WTC11 (cell line): Measurements from ENCODE around the gene SLAMF7. TPM values are rescaled to one million over a fixed set of nuclear protein-coding genes. Genes with fewer than 3 reads are reported as not detected.

ENCODE experiments used
- ATAC-seq: fragments of 200-7000 bp; cut with Tn5 transposase; 2 replicates; pipeline ENCODE4 v1.10.0; 2021; ENCODE audit warnings: mild to moderate bottlenecking, moderate library complexity
- CTCF ChIA-PET: fragments of 300-600 bp; sonication (Branson Sonifier 250); formaldehyde crosslinking; loops from one replicate; lab custom pipeline; 2021; ENCODE audit warnings: antibody characterized with exemption; lab: Charles Lee
- POLR2A ChIA-PET: fragments of 350-600 bp; sonication (Branson Sonifier 250); formaldehyde crosslinking; loops from one replicate; lab custom pipeline; 2021; ENCODE audit warnings: antibody characterized with exemption; lab: Charles Lee
- DNase-seq: peaks from one replicate; pipeline ENCODE4 v3.0.0; 2021; ENCODE audit warnings: low spot score
- H3K27ac Mint-ChIP-seq: 2 replicates; pipeline ENCODE4 v1.8.0; 2021; ENCODE audit warnings: mixed read lengths
- H3K27me3 Mint-ChIP-seq: 2 replicates; pipeline ENCODE4 v1.8.0; 2021; ENCODE audit warnings: low read depth, mild to moderate bottlenecking, moderate library complexity, mixed read lengths
- H3K36me3 Mint-ChIP-seq: 2 replicates; pipeline ENCODE4 v1.8.0; 2021; ENCODE audit warnings: mixed read lengths
- H3K4me1 Mint-ChIP-seq: 2 replicates; pipeline ENCODE4 v1.8.0; 2022; ENCODE audit warnings: mixed read lengths
- H3K4me3 Mint-ChIP-seq: 2 replicates; pipeline ENCODE4 v1.8.0; 2021; ENCODE audit warnings: mild to moderate bottlenecking, moderate library complexity, mixed read lengths
- H3K9me3 Mint-ChIP-seq: 2 replicates; pipeline ENCODE4 v1.8.0; 2021; ENCODE audit warnings: mixed read lengths
- CDX4 ChIP-seq: fragments of 250-450 bp; sonication (Bioruptor Pico); IDR thresholded peaks from 2 replicates; pipeline ENCODE4 v1.9.0; 2021; ENCODE audit warnings: moderate library complexity, mild to moderate bottlenecking, inconsistent platforms, borderline replicate concordance
- ETV6 ChIP-seq: sonication (generic); formaldehyde crosslinking; IDR thresholded peaks from 2 replicates; pipeline ENCODE4 v1.8.1; 2022; ENCODE audit warnings: mild to moderate bottlenecking, missing genetic modification reagents
- FOXK1 ChIP-seq: sonication (generic); formaldehyde crosslinking; IDR thresholded peaks from 2 replicates; pipeline ENCODE4 v1.8.0; 2022; ENCODE audit warnings: mild to moderate bottlenecking, moderate library complexity, missing genetic modification reagents
- GABPB1 ChIP-seq: sonication (generic); formaldehyde crosslinking; IDR thresholded peaks from 2 replicates; pipeline ENCODE4 v1.8.1; 2023; ENCODE audit warnings: mild to moderate bottlenecking, missing genetic modification reagents
- IRF2 ChIP-seq: sonication (generic); formaldehyde crosslinking; IDR thresholded peaks from 2 replicates; pipeline ENCODE4 v1.8.0; 2022; ENCODE audit warnings: low read depth, missing genetic modification reagents, borderline replicate concordance
- MXD4 ChIP-seq: fragments of 250-450 bp; sonication (Bioruptor Pico); IDR thresholded peaks from 2 replicates; pipeline ENCODE4 v1.8.0; 2021; ENCODE audit warnings: mild to moderate bottlenecking, moderate library complexity, borderline replicate concordance
- MYBL2 ChIP-seq: sonication (generic); formaldehyde crosslinking; IDR thresholded peaks from 2 replicates; pipeline ENCODE4 v1.8.1; 2023; ENCODE audit warnings: mild to moderate bottlenecking, moderate library complexity, missing genetic modification reagents
- NFATC4 ChIP-seq: fragments of 250-450 bp; sonication (Bioruptor Pico); IDR thresholded peaks from 2 replicates; pipeline ENCODE4 v1.9.0; 2021; ENCODE audit warnings: mild to moderate bottlenecking
- NFYB ChIP-seq: sonication (generic); formaldehyde crosslinking; conservative IDR thresholded peaks from 2 replicates; pipeline ENCODE4 v1.8.0; 2022; ENCODE audit warnings: low read depth, missing genetic modification reagents
- RORB ChIP-seq: fragments of 250-450 bp; sonication (Bioruptor Pico); IDR thresholded peaks from 2 replicates; pipeline ENCODE4 v1.9.0; 2021; ENCODE audit warnings: mild to moderate bottlenecking
- SMAD3 ChIP-seq: sonication (generic); formaldehyde crosslinking; IDR thresholded peaks from 2 replicates; pipeline ENCODE4 v1.8.0; 2022; ENCODE audit warnings: missing genetic modification reagents, mild to moderate bottlenecking, borderline replicate concordance
- TP53 ChIP-seq: sonication (generic); formaldehyde crosslinking; IDR thresholded peaks from 2 replicates; pipeline ENCODE4 v1.8.1; 2023; ENCODE audit warnings: mild to moderate bottlenecking, missing genetic modification reagents
- ZNF423 ChIP-seq: fragments of 250-450 bp; sonication (Bioruptor Pico); IDR thresholded peaks from 2 replicates; pipeline ENCODE4 v2.1.2; 2022; ENCODE audit warnings: mild to moderate bottlenecking, moderate library complexity
- total RNA-seq: library from RNA; stranded (reverse); gene quantifications from 3 replicates; pipeline ENCODE4 v1.2.3, GENCODE V29; 2021
- TF ChIP-seq, protein P1 (sequence below): fragments of 200-600 bp; IDR thresholded peaks from 2 replicates; pipeline ENCODE4 v1.8.0; 2022; ENCODE audit warnings: antibody characterized with exemption
- TF ChIP-seq, protein P2 (sequence below): sonication (generic); formaldehyde crosslinking; IDR thresholded peaks from 2 replicates; pipeline ENCODE4 v1.8.1; 2022; ENCODE audit warnings: mild to moderate bottlenecking, moderate library complexity, missing genetic modification reagents
- TF ChIP-seq, protein P3 (sequence below): sonication (generic); formaldehyde crosslinking; IDR thresholded peaks from 2 replicates; pipeline ENCODE4 v1.8.0; 2022; ENCODE audit warnings: missing genetic modification reagents
- TF ChIP-seq, protein P4 (sequence below): sonication (generic); formaldehyde crosslinking; IDR thresholded peaks from 2 replicates; pipeline ENCODE4 v1.8.1; 2022; ENCODE audit warnings: low read depth, mild to moderate bottlenecking, moderate library complexity, missing genetic modification reagents, borderline replicate concordance
- TF ChIP-seq, protein P5 (sequence below): fragments of 250-450 bp; sonication (Bioruptor Pico); conservative IDR thresholded peaks from 2 replicates; pipeline ENCODE4 v1.9.0; 2021; ENCODE audit warnings: mild to moderate bottlenecking
- TF ChIP-seq, protein P6 (sequence below): sonication (generic); formaldehyde crosslinking; IDR thresholded peaks from 2 replicates; pipeline ENCODE4 v1.8.1; 2022; ENCODE audit warnings: missing genetic modification reagents, borderline replicate concordance

The SLAMF7 gene
- total RNA-seq, 1 experiment from 2014 or later: 0.15 TPM

DNA sequence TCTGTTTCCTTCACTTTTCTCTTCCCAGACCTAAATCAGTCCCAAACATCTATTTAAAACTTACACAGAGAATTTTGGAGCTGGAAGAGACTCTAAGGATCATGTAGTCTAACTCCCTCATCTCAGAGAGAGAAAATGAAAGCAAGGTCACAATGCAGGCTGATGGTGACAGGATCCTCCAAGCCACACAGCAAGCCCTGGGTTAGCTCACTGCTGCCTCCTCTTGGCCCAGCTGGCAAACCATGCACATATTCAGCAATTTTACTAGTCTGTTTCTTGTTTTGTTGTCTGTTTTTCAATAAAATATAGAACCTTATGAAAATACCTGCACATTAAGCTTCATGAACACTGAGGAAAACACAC, 29.2 kb downstream of the SLAMF7 start:
- peak; percentile 71 for DNase-seq
- peaks cover 14% of the 10 kb centered on the region for H3K9me3 Mint-ChIP-seq
- H3K4me1 Mint-ChIP-seq: peaks cover 6% of the 10 kb centered on the region
- H3K36me3 Mint-ChIP-seq: no peaks in the 10 kb centered on the region
- TF ChIP-seq, protein P1, sequence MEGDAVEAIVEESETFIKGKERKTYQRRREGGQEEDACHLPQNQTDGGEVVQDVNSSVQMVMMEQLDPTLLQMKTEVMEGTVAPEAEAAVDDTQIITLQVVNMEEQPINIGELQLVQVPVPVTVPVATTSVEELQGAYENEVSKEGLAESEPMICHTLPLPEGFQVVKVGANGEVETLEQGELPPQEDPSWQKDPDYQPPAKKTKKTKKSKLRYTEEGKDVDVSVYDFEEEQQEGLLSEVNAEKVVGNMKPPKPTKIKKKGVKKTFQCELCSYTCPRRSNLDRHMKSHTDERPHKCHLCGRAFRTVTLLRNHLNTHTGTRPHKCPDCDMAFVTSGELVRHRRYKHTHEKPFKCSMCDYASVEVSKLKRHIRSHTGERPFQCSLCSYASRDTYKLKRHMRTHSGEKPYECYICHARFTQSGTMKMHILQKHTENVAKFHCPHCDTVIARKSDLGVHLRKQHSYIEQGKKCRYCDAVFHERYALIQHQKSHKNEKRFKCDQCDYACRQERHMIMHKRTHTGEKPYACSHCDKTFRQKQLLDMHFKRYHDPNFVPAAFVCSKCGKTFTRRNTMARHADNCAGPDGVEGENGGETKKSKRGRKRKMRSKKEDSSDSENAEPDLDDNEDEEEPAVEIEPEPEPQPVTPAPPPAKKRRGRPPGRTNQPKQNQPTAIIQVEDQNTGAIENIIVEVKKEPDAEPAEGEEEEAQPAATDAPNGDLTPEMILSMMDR: peak; percentile 30; the same call in 1 of the 2 replicates
- no peak for TF ChIP-seq CDX4 (CRISPR knock-in tag)
- TF ChIP-seq, all 79 proteins: peak for 1
- Mint-ChIP-seq H3K27me3 (peaks cover 3% of the 10 kb centered on the region; the same call in 1 of the 2 replicates), H3K27ac (no peak overlapping the region), H3K4me3 (no peak overlapping the region)
- ATAC-seq: peak; percentile 89
- CTCF ChIA-PET: interaction anchor here (0.6 to 4.2 kb wide), 28 partner anchors 9 to 390 kb away, joined by 3 to 85 read pairs (median 4); partner anchors contain the start of gene ITLN2
- POLR2A ChIA-PET: interaction anchor here (2.1 kb wide), 1 partner anchor 14 kb away, joined by 7 read pairs; no protein-coding TSS in a partner anchor

DNA sequence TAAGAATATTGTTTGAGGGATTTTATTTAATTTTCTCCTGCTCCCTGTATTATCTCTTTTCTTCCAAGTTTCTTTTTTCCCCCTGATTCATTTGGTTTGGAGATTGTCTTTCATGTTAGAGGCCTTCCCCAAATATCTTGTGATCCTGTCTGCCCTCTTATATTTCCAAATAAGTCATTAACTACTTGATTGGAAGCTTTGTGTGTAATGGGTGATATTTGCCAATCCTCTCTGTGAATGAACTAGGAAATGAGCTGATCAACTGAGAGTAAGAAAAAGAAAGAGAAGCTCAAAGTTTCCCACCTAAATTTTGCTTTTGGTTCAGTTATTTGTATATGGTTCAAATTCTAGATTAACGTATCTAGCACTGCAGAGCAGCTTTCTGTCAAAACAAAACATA, 33.3 kb downstream of the SLAMF7 start:
- no peaks in the 10 kb centered on the region; the same call in none of the 2 replicates for H3K27me3 Mint-ChIP-seq
- ATAC-seq (no peak), DNase-seq (no peak)
- TF ChIP-seq ETV6 (CRISPR knock-in tag) (no peak), MYBL2 (CRISPR knock-in tag) (no peak), SMAD3 (no peak), RORB (CRISPR knock-in tag) (no peak), CDX4 (CRISPR knock-in tag) (no peak), IRF2 (CRISPR knock-in tag) (no peak), TP53 (no peak)
- TF ChIP-seq, protein P2, sequence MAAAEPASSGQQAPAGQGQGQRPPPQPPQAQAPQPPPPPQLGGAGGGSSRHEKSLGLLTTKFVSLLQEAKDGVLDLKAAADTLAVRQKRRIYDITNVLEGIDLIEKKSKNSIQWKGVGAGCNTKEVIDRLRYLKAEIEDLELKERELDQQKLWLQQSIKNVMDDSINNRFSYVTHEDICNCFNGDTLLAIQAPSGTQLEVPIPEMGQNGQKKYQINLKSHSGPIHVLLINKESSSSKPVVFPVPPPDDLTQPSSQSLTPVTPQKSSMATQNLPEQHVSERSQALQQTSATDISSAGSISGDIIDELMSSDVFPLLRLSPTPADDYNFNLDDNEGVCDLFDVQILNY: no peak
- TF ChIP-seq, protein P3, sequence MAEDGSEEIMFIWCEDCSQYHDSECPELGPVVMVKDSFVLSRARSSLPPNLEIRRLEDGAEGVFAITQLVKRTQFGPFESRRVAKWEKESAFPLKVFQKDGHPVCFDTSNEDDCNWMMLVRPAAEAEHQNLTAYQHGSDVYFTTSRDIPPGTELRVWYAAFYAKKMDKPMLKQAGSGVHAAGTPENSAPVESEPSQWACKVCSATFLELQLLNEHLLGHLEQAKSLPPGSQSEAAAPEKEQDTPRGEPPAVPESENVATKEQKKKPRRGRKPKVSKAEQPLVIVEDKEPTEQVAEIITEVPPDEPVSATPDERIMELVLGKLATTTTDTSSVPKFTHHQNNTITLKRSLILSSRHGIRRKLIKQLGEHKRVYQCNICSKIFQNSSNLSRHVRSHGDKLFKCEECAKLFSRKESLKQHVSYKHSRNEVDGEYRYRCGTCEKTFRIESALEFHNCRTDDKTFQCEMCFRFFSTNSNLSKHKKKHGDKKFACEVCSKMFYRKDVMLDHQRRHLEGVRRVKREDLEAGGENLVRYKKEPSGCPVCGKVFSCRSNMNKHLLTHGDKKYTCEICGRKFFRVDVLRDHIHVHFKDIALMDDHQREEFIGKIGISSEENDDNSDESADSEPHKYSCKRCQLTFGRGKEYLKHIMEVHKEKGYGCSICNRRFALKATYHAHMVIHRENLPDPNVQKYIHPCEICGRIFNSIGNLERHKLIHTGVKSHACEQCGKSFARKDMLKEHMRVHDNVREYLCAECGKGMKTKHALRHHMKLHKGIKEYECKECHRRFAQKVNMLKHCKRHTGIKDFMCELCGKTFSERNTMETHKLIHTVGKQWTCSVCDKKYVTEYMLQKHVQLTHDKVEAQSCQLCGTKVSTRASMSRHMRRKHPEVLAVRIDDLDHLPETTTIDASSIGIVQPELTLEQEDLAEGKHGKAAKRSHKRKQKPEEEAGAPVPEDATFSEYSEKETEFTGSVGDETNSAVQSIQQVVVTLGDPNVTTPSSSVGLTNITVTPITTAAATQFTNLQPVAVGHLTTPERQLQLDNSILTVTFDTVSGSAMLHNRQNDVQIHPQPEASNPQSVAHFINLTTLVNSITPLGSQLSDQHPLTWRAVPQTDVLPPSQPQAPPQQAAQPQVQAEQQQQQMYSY (CRISPR knock-in tag): no peak
- H3K27ac Mint-ChIP-seq: no peak overlapping the region
- H3K9me3 Mint-ChIP-seq: peaks cover 8% of the 10 kb centered on the region
- CTCF ChIA-PET: no interaction called here
- peaks cover 11% of the 10 kb centered on the region for H3K4me1 Mint-ChIP-seq
- no peaks in the 10 kb centered on the region for H3K36me3 Mint-ChIP-seq
- no peak overlapping the region for H3K4me3 Mint-ChIP-seq
- POLR2A ChIA-PET: no interaction called here

DNA sequence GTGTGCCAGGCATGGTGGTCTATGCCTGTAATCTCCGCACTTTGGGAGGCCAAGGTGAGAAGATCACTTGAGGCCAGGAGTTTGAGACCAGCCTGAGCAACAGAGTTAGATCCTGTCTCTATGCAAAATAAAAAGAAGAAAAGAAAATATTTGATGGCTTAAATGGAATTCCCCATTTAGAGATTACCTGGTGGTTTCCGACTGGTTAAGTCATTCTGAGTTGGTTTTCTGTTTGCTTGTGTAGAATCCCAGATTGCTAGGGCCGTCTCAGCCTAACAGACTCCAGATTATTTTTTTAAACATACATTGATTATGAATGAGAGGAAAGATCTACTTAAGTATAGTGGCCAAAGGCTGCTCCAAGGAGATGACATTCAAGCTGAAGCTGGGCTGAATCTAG, 34.0 kb downstream of the SLAMF7 start:
- TF ChIP-seq, protein P4, sequence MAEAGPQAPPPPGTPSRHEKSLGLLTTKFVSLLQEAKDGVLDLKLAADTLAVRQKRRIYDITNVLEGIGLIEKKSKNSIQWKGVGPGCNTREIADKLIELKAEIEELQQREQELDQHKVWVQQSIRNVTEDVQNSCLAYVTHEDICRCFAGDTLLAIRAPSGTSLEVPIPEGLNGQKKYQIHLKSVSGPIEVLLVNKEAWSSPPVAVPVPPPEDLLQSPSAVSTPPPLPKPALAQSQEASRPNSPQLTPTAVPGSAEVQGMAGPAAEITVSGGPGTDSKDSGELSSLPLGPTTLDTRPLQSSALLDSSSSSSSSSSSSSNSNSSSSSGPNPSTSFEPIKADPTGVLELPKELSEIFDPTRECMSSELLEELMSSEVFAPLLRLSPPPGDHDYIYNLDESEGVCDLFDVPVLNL (CRISPR knock-in tag): no peak
- TF ChIP-seq NFATC4 (CRISPR knock-in tag) (no peak), MXD4 (CRISPR knock-in tag) (no peak), NFYB (CRISPR knock-in tag) (no peak), FOXK1 (CRISPR knock-in tag) (no peak), GABPB1 (CRISPR knock-in tag) (no peak), ZNF423 (CRISPR knock-in tag) (no peak)
- TF ChIP-seq, protein P5, sequence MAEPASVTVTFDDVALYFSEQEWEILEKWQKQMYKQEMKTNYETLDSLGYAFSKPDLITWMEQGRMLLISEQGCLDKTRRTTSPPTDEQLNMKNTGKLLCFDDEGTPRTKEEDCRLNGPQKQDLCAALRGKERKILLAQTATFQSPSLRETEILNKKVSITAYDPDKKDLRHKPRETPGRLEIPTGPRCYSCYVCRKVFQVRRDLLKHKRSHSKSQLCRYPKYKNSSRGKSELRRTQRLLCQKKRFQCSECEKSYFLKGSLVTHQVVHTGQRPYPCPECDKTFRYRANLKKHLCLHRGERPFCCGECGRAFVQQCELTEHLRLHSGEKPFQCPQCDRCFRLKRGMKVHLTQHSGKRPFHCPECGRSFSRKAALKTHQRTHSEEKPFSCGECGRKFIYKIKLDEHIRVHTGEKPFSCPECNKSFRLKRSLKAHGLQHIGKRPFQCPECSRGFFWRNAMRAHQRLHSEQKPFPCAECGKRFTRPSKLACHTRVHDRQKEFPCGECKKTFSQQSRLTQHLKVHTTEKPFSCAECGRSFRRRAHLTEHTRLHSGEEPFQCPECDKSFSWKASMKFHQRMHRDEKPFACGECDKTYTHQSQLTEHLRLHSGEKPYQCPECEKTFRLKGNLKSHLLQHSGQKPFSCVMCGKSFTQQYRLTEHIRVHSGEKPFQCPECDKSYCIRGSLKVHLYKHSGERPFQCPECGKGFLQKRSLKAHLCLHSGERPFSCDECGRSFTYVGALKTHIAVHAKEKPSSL (CRISPR knock-in tag): no peak
- TF ChIP-seq, protein P6, sequence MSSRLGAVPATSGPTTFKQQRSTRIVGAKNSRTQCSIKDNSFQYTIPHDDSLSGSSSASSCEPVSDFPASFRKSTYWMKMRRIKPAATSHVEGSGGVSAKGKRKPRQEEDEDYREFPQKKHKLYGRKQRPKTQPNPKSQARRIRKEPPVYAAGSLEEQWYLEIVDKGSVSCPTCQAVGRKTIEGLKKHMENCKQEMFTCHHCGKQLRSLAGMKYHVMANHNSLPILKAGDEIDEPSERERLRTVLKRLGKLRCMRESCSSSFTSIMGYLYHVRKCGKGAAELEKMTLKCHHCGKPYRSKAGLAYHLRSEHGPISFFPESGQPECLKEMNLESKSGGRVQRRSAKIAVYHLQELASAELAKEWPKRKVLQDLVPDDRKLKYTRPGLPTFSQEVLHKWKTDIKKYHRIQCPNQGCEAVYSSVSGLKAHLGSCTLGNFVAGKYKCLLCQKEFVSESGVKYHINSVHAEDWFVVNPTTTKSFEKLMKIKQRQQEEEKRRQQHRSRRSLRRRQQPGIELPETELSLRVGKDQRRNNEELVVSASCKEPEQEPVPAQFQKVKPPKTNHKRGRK (CRISPR knock-in tag): no peak
- TF ChIP-seq, all 79 proteins: peak for 0
- Mint-ChIP-seq H3K4me1 (peaks cover 6% of the 10 kb centered on the region), H3K27ac (no peak overlapping the region), H3K36me3 (no peaks in the 10 kb centered on the region), H3K9me3 (peaks cover 8% of the 10 kb centered on the region), H3K27me3 (no peaks in the 10 kb centered on the region; the same call in none of the 2 replicates), H3K4me3 (no peak overlapping the region)
- DNase-seq: no peak
- ChIA-PET POLR2A (no interaction called here), CTCF (interaction anchor here (1.1 kb wide), 1 partner anchor 57 kb away, joined by 3 read pairs; no protein-coding TSS in a partner anchor)
- no peak for ATAC-seq
